ENCODE data around the gene GNB1. TPM values are rescaled to one million over a fixed set of nuclear protein-coding genes. Genes with fewer than 3 reads are reported as not detected.
"Not testable (repeated sequence)": the region's sequence is repeated elsewhere in the genome, so short reads cannot be mapped to it uniquely, and the experiment has no call there.

Gene GNB1
- total RNA-seq, 2 donors from 2014 or later: 350 to 418 TPM

- not testable (repeated sequence) for H3K9me3 Mint-ChIP-seq; H3K36me3 Mint-ChIP-seq (ENCODE audit: insufficient read depth in 2 of 2); DNase-seq; H3K4me3 Mint-ChIP-seq; H3K4me1 Mint-ChIP-seq (ENCODE audit: low read depth); H3K27me3 Mint-ChIP-seq (ENCODE audit: low read depth); H3K27ac Mint-ChIP-seq
- peak; percentile 36 to 37 for ATAC-seq (replicated peaks in 1 of 2)
Measured at GRCh38 chr1:1737675-1738590, 153.0 kb downstream of the GNB1 start.

Other genes starting within 250 kb of the GNB1 start
- 10 to 100 TPM; 41.5 to 42.3 TPM for gene CDK11B, start 232.1 kb downstream of the GNB1 start, total RNA-seq
- 10 to 100 TPM; 42.0 to 43.1 TPM for gene SLC35E2B, start 198.3 kb downstream of the GNB1 start, total RNA-seq
- gene CDK11A, start 166.7 kb downstream of the GNB1 start, total RNA-seq: 10 to 100 TPM; 40.3 to 72.5 TPM
- gene NADK, start 112.6 kb downstream of the GNB1 start, total RNA-seq: 10 to 100 TPM; 54.0 to 54.5 TPM
- gene CALML6, start 24.2 kb upstream of the GNB1 start, total RNA-seq: 1 to 10 TPM; 1.8 TPM
- gene TMEM52, start 28.2 kb upstream of the GNB1 start, total RNA-seq: 1 to 10 TPM in 1 of 2 donors, under 1 TPM in 1; 0.88 to 1.0 TPM
- not detected for gene CFAP74, start 112.7 kb upstream of the GNB1 start, total RNA-seq
- gene GABRD, start 128.3 kb upstream of the GNB1 start, total RNA-seq: not detected
- 10 to 100 TPM; 12.3 to 16.8 TPM for gene PRKCZ, start 159.3 kb upstream of the GNB1 start, total RNA-seq